NB4 (cell line): ENCODE data around the gene TAB2.

Source experiments
- CTCF ChIP-seq: IDR thresholded peaks from one replicate; pipeline ENCODE4 v1.5.1; 2012; ENCODE audit warnings: low read depth, low read length
- POLR2A ChIP-seq: IDR thresholded peaks from 2 replicates; pipeline ENCODE4 v1.6.1; 2011; ENCODE audit warnings: mild to moderate bottlenecking; ENCODE audit not compliant: insufficient read length; ENCODE audit errors: extremely low read depth

GRCh38 chr6:149340200-149340599 lies 22.7 kb downstream of the TAB2 start:
- TF ChIP-seq CTCF (no peak), POLR2A (no peak)
